ENCODE measurements around the gene DKC1.

- TF ChIP-seq POLR2A (IDR thresholded peaks at IDR 0.05), result no peak
- no peak for TF ChIP-seq CTCF (IDR thresholded peaks at IDR 0.05)
- TF ChIP-seq POLR2AphosphoS5 (IDR thresholded peaks at IDR 0.05), result no peak
These were observed 51.1 kb downstream of the DKC1 start for GRCh38 chrX:154813801-154814200.

Measured in suprapubic skin (tissue), 4 donors.